GM19372 (cell line): Measurements from ENCODE around the gene SGMS2.
A peak's percentile ranks its signal among the peaks of the same experiment; 100 is the strongest.
"Not testable (repeated sequence)": the region's sequence is repeated elsewhere in the genome, so short reads cannot be mapped to it uniquely, and the experiment has no call there.

Experiments used
- ATAC-seq: cut with Tn5 transposase; IDR thresholded peaks from one replicate; pipeline ENCODE4 v1.9.1; 2021; ENCODE audit warnings: mild to moderate bottlenecking, low read depth, moderate library complexity; ENCODE audit not compliant: unreplicated experiment

SGMS2 gene

DNA sequence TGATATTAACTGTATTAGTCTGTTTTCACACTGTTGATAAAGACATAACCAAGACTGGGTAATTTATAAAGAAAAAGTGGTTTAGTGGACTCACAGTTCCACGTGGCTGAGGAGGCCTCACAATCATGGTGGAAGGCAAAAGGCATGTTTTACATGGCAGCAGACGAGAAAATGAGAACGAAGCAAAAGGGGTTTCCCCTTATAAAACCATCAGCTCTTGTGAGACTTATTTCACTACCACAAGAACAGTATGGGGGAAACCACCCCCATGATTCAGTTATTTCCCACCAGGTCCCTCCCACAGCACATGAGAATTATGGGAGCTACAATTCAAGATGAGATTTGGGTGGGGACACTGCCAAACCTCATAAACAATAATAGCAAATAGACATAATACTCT lies 80.3 kb downstream of the SGMS2 start:
- not testable (repeated sequence) for ATAC-seq

DNA sequence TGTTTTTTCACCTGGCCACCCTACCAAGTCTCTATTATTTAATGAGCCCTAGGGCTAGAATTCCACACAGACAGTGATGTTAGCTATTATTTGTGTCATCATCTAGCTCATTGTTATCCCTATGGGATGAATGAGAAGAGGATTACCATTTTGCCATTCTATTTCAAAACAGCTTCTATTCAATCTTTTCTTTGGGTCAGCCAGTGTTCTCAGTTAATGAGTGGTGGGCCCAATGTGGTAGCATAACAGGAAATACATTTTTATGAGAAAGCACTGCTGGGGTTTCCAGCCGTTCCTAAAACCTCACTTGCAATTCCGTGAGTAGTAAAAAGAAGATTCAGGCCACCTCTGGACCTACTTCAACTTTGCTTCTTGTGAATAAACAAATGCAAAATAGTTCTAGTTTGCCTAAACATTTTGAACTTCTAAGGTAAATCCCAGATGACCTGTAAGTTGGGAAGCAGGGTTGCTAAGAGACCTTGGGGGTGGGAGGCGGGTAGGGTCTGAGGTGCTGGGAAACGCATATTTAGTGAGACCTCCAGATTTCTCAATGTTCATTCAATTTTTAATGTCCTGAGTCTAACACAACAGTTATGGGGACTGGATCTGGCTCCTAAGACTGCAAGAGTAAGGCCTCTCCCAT lies 81.8 kb downstream of the SGMS2 start:
- no peak for ATAC-seq

DNA sequence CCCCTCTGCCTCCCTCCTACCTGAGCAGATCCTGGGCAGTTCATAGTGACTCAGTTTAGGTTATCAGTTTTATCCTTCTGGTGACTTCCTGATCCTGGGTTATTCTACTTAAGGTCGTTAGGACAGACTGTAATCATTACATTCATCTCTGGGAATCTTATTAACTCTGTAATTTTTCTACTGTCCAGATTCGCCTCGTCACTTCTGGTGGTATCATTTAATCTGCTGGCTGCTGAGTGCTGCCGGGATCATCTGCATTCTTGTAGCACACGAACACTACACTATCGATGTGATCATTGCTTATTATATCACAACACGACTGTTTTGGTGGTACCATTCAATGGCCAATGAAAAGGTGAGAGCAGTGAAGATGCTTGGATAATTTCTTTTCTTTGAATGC lies 83.6 kb downstream of the SGMS2 start:
- no peak for ATAC-seq

DNA sequence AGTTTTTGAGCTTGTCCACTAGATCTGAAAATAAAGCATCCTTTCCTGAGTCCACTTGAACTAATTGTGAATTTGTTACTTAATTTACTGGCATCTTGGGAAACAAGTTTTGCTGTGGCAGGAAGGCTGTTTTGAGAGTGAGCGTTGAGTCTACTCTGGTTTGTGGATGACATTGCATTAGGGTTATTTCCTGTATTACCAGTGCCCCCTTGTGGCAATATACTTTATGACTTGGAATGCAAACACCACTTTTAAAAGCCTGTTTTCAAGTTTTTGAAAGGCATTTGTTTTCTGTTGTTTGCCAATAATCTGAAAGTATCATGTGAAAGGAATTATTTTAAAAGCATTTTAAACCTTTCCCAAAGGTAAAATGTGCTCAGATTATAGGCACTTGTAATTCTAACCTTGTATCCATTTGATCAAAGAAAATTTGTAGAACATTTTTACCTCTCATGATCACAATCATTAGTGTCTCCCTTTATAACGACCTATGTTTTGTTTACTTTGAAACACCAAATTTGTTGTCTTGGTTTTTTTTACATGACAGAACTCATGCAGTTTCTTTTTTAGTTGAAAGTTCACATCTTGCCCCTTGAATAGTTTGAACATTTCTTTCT lies 88.7 kb downstream of the SGMS2 start:
- ATAC-seq, result peak; percentile 83

DNA sequence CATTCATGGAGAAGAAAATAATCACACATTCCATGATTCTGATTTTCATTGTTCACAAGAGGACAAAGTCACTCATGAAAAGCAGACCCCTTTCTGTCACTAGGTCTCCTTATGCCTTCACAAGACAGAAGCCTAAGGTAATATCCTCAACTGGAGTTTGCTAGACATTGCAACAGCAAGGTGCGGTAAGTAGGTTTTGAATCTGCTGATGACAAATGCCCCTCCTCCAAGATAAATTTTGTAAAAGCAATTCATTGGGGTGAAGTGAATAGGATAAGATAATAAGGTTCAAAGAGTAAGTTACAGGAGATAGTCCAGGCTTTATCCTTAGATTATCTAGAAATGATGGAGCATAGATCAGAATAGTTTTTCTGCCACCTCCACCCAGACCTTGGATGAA lies 90.5 kb downstream of the SGMS2 start:
- ATAC-seq, result no peak

DNA sequence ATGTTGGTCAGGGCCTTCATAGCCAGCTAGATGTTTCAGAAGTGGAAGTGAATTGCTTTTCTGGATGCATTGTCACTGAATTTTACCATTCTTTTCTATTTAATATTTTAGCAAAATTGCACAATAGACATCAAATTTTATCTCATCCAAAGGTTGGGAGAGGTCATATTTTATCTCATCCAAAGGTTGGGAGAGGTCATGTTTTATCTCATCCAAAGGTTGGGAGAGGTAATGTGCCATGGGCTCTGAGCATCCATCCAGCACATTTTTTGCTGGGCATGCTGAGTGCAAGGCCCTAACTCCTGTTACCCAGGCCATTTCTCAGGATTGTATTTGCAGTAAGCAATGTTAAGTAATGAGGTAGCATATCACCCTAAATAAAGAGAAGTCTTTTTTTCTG lies 91.9 kb downstream of the SGMS2 start:
- no peak for ATAC-seq

DNA sequence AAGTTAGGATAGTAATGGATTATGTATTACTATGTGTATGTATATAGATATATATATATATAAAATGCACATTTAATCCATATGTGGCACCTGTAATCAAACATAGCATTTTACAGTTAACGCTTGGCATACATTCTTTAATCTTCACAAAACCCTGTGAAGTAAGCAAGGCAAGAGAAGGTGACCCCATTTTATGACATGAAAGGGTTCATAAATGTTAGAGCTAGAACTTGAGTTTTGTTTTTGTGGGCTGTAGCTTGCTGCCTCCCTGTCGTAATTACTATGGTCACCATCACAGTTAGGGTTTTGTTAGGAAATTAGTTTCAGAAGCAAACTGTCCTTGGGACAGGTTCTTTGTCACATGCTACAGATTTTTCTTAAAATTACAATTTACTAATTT lies 92.8 kb downstream of the SGMS2 start:
- ATAC-seq, result no peak

DNA sequence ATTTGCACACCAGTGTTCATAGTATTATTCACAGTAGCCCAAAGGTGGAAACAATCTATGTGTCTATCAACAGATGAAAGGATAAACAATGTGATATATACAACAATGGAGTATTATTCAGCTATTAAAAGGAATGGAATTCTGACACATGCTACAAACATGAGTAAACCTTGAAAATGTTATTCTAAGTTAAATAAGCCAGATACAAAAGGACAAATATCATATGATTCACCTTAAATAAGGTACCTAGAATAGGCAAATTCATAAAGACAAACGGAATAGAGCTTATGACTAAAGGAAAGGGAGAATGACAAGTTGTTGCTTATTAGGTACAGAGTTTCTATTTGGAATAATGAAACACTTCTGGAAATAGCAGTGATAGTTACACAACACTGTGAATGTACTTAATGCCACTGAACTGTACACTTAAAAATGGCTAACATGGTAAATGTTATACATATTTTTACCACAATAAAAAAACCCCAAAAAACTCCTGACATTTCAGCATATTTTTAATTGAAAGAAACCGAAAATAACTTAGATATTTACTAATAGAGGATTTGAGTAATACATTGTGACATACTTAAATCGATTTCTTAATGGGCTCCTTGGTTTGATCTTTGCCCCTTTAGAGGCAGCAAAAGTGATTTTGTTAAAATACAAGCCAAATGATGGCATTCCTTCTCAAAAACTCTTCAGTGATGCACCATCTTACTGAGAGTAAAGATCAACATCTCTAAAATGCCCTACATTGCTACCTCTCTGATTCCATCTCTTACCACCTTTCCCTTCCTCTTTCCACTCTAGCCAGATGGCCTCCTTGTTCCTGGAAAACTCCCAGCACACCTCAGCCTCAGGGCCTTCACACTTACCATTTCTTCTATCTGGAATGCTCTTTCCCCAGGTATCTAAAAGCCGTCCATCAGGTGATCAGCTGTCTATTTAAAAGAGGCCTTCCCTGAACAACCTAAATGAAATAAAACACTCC lies 98.0 kb downstream of the SGMS2 start:
- ATAC-seq, result no peak

DNA sequence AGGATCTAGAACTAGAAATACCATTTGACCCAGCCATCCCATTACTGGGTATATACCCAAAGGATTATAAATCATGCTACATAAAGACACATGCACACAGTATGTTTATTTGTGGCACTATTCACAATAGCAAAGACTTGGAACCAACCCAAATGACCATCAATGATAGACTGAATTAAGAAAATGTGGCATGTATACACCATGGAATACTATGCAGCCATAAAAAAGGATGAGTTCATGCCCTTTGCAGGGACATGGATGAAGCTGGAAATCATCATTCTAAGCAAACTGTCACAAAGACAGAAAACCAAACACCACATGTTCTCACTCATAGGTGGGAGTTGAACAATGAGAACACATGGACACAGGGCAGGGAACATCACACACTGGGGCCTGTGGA lies 101.0 kb downstream of the SGMS2 start:
- not testable (repeated sequence) for ATAC-seq

DNA sequence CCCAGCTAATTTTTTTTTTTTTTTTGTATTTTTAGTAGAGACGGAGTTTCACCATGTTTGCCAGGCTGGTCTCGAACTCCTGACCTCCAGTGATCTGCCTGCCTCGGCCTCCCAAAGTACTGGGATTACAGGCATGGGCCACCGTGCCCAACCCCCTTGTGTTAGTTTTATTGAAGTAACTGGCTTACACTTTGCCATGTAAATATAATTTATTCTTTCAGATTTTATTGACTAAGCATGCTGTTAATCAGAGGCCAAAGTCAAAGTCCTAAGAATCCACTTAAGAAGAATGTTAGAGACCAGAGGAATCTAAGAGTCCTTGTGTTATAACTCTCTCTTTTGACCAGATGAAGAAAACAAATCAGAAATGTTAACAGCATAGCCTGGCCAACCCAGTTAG lies 102.1 kb downstream of the SGMS2 start:
- not testable (repeated sequence) for ATAC-seq

DNA sequence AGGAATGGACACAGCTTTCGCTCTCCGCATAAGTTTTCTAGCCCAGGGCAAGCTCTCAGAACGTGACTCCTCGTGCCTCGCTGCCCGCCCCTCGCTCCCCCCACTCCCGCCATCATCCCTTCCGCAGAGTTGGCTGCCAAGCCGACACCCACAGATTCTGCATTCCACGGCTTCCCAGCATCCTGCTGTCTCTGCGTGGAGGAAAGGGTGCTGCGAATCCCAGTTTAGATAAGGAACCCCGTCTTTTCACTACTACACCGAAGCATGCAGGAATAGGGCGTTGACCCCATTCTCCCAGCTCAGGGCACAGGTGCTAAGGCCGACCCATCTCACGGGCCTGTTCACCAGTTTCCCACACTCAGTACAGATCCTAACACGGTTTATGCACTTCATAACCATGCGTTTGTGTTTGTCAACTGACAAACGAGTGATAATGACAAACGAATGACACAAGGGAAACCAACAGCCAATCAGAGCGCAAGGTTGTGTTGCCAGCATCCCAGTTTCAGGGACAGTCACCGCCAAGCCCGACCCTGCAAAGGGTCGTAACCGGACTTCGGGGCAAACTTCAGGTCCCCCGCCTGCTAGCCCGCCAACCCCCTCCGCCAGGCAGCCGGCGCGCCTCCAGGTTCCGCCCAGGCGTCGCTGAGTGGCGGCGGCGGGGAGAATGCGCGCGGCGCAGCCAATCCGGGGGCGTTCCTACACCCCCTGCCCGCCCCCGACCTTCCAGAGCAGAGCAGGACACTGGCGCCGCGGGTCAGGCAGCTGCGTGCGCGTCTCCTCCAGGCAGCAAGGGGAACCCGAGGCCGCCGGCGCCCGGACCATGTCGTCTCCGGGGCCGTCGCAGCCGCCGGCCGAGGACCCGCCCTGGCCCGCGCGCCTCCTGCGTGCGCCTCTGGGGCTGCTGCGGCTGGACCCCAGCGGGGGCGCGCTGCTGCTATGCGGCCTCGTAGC lies 106.4 kb downstream of the SGMS2 start, which contains the start of gene CYP2U1:
CYP2U1 (plus strand) TSS at position 729 of the 954 bp plus-strand sequence; CDS start at position 824, 95 bp downstream.
- peak; percentile 90 for ATAC-seq

DNA sequence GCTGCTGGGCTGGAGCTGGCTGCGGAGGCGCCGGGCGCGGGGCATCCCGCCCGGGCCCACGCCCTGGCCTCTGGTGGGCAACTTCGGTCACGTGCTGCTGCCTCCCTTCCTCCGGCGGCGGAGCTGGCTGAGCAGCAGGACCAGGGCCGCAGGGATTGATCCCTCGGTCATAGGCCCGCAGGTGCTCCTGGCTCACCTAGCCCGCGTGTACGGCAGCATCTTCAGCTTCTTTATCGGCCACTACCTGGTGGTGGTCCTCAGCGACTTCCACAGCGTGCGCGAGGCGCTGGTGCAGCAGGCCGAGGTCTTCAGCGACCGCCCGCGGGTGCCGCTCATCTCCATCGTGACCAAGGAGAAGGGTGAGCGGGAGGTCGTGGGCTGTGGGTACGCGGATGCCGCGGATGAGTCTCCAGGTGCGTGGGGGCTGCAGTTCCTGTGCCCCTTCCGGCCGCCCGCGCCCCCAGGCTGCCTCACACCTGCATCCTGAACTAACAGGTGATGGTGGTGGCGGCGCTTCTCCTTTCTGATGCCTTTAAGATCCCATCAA lies 107.1 kb downstream of the SGMS2 start:
- no peak for ATAC-seq

DNA sequence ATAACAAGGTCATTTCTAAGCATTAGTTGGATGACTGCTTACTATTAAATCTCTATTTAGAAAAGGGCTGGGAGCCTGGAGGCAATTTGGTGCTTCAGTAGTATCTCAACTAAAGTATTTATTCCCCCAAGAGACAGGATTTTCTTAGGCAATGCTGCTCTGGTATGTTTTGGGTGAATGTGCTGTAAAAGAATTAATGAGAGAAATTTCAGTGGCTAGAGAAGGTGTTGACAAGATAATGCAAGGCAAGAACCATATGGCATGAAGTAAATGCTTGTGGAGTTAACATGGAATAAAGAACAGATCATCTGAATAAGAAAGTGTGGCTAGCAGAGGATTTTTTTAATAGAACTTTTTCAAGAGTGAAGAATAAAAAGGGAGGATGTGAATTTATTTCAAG lies 110.5 kb downstream of the SGMS2 start:
- ATAC-seq, result no peak

DNA sequence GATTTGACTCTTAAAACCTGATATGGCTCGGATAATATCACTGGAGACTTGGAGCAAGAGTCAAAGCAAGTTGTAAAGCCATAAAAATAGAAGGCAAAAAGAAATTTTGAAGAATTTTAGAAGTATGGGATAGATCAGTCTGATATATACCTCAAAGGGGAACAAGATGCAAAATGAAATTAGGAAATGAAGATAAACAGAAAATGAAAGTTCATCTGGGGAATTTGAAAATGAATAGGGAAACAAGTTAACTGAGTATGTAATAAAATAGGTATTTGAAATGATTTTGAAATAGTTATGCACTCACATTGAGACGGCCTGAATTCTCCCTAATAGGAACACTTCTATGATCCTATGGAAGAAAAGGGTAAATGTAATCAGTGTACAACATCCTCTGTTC lies 112.3 kb downstream of the SGMS2 start:
- ATAC-seq, result no peak

DNA sequence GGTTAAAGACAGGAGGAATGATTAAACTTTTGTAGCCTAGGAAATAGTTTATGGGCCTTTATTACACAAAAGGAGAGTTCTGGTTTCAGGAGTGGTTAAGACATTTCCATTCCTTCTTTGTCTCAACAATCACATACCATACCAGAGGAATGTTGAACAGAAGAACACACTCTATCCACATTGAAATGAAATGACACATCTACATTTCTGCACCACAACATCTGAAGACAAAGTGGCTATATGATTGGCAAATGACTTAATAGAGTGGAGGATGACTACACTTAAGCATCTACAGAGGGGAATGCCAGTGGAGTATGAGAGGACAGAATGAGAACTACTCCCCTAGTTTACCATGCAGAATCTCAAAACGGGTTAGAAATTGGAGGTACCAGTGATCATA lies 114.6 kb downstream of the SGMS2 start:
- ATAC-seq, result no peak

DNA sequence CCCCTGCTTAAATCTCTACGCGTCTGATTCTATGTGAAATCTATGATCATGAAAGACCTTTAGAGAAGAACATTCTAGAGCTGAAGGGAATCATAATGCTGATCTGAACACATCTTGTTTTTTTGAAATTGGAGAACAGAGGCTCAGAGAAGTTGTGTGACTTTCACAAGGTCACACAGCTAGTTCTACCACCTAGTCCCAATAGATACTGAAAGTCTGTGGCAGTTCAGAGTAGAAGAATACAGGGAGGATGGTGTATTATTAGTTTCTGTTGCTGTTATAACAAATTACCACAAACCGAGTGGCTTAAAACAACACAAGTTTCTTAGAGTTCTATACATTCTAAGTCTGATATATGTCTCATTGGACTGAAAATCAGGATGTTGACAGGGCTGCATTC lies 121.1 kb downstream of the SGMS2 start:
- ATAC-seq, result no peak

DNA sequence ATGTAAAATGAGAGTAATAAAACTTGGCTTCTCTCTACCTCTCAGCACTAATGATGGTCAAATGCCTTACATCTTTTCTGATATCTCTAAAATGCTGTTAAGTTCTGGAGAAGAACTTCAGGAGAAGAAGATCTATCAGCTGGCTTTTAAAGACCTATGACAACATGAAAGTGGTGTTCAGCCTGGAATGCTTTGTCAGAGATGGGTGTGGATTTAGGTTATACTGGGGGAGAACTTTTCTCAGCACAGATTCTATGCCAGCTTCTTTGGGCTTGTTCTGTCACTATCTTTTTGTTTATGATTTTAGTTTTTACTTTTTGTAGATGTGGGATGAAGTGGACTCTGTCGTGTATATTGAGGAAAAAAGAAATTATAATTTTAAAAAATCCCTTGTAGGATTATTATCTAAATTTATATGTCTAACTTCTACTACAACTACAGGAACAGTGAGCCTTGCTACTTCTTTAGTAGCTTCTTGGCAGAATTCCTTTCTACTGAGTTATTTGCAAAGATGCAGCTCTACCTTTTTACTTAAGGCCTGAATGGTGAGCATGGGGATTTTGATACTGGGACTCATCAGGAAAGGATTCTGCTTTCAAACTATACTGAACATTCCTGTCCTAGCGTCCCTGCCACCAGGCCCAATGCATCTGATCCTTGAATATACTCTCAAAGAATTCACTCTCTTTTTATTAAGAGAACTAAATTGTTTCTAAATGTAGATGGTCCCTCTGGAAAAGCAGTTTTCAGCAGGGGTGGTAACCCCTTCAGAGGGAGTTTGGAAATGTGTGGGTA lies 126.2 kb downstream of the SGMS2 start:
- ATAC-seq, result no peak

DNA sequence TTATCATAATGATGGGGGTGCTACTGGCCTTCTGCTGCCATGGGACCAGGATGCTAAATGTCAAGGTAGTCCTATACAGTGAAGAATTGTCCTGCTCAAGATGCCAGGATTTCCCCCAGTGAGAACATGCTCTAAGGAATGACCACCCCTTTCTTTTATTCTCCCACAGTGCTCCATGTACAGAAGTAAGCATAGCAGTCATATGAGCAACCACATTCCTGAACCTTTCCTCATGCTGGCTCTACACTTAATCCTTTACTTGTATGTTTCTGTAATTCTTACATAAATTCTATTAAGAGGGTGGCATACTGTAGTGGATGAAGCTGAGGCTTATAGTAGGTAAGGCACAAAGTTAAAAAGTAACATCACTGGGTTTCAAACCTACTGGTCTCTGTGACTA lies 126.8 kb downstream of the SGMS2 start:
- ATAC-seq, result no peak

DNA sequence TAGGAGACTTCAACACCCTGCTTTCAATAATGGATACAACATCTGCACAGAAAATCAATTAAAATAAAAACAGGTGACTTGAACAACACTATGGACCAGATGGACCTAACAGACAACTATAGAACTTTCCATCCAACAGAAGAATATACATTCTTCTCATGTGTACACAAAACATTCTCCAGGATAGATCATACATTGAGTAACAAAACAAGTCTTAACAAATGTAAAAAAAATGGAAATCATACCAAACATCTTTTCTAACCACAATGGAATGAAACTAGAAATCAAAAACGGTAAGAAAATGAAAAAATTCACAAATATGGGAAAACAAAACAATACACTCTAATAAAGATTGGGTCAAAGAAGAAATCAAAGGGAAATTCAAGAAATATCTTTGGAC lies 131.3 kb downstream of the SGMS2 start:
- no peak for ATAC-seq
